Keratinocyte (primary cell): ENCODE data around the gene MAP2K5. TPM values are rescaled to one million over a fixed set of nuclear protein-coding genes. Genes with fewer than 3 reads are reported as not detected.

Source experiments
- DNase-seq: peaks from one replicate; pipeline ENCODE4 v3.0.0-alpha.2; 2011; ENCODE audit warnings: low read depth, missing footprints, low spot score
- FAIRE-seq: peaks from 2 replicates; lab custom pipeline; 2011; peaks lifted over from hg19 to GRCh38; lab: Jason Lieb, UNC
- H2AFZ ChIP-seq: 2 replicates; pipeline ENCODE4 v1.6.0; 2012; ENCODE audit warnings: low read length, control low read depth, inconsistent platforms; ENCODE audit not compliant: control insufficient read depth
- H3K27ac ChIP-seq: 2 replicates; pipeline ENCODE4 v1.5.1; 2011; ENCODE audit warnings: low read length; ENCODE audit not compliant: control insufficient read depth, insufficient read depth
- H3K27me3 ChIP-seq: 3 replicates; pipeline ENCODE4 v1.6.0; 2011; ENCODE audit warnings: low read length; ENCODE audit not compliant: control insufficient read depth, insufficient read depth; ENCODE audit errors: extremely low read depth
- H3K36me3 ChIP-seq, 2 experiments: 2 replicates in 1 of 2; 3 replicates in 1 of 2; pipeline ENCODE4 v1.5.1; 2011; ENCODE audit warnings: low read length in 2 of 2, mild to moderate bottlenecking in 1 of 2; ENCODE audit not compliant: control insufficient read depth in 2 of 2, insufficient read depth in 2 of 2; ENCODE audit errors: extremely low read depth in 1 of 2
- H3K4me1 ChIP-seq: 3 replicates; pipeline ENCODE4 v1.5.1; 2011; ENCODE audit warnings: low read length; ENCODE audit not compliant: control insufficient read depth, insufficient read depth; ENCODE audit errors: extremely low read depth
- H3K4me2 ChIP-seq: 3 replicates; pipeline ENCODE4 v1.6.0; 2011; ENCODE audit warnings: low read depth, low read length; ENCODE audit not compliant: control insufficient read depth, insufficient read depth; ENCODE audit errors: extremely low read depth
- H3K4me3 ChIP-seq, 3 experiments: fragments of 200-600 bp in 1 of 3; sonication (generic) in 1 of 3; 2 replicates in 2 of 3; 3 replicates in 1 of 3; pipeline ENCODE4 v1.5.1; 2011 to 2016; ENCODE audit warnings: low read length in 3 of 3, mild to moderate bottlenecking in 3 of 3, control low read depth in 2 of 3, inconsistent platforms in 1 of 3, low read depth in 1 of 3, mixed read lengths in 1 of 3, mixed run types in 1 of 3, moderate library complexity in 1 of 3; ENCODE audit not compliant: control insufficient read depth in 2 of 3, insufficient read depth in 2 of 3; ENCODE audit errors: extremely low read depth in 1 of 3
- H3K79me2 ChIP-seq: 2 replicates; pipeline ENCODE4 v1.6.0; 2012; ENCODE audit warnings: low read length; ENCODE audit not compliant: control insufficient read depth, insufficient read depth
- H3K9ac ChIP-seq: 3 replicates; pipeline ENCODE4 v1.6.0; 2011; ENCODE audit warnings: low read length; ENCODE audit not compliant: control insufficient read depth, insufficient read depth; ENCODE audit errors: extremely low read depth
- H3K9me1 ChIP-seq: 3 replicates; pipeline ENCODE4 v1.6.0; 2011; ENCODE audit warnings: low read length; ENCODE audit not compliant: control insufficient read depth, insufficient read depth; ENCODE audit errors: extremely low read depth
- H3K9me3 ChIP-seq: 2 replicates; pipeline ENCODE4 v1.5.1; 2012; ENCODE audit warnings: low read depth, low read length; ENCODE audit not compliant: control insufficient read depth
- H4K20me1 ChIP-seq: 3 replicates; pipeline ENCODE4 v1.6.0; 2011; ENCODE audit warnings: low read length; ENCODE audit not compliant: control insufficient read depth, insufficient read depth; ENCODE audit errors: extremely low read depth
- EZH2 ChIP-seq: IDR thresholded peaks from one replicate; pipeline ENCODE4 v1.6.1; 2012; ENCODE audit warnings: inconsistent platforms, mild to moderate bottlenecking, low read length, moderate library complexity
- dilution Hi-C: fragments of 300-500 bp; cut with MboI; formaldehyde crosslinking; loops from one replicate; pipeline ENCODE4 v1.7.0; 2020; ENCODE audit warnings: low sequenced_read_pairs; ENCODE audit not compliant: extremely low pct_ligation_motif_present
- polyA plus RNA-seq, 5 experiments: library from polyadenylated mRNA; depleted of rRNA in 3 of 5; stranded (reverse) in 3 of 5; stranded (forward) in 1 of 5; unstranded in 1 of 5; fragments of >200 nt; gene quantifications; 1 replicate in 1 of 5; 2 replicates in 3 of 5; 3 replicates in 1 of 5; pipeline versions ENCODE4 v1.2.1 to v1.2.3, GENCODE V29; 2011 to 2012; ENCODE audit warnings: missing spikeins in 2 of 5, low read depth in 1 of 5, low replicate concordance in 1 of 5
- TF ChIP-seq, protein P1 (sequence below), 3 experiments: IDR thresholded peaks in 1 of 3; conservative IDR thresholded peaks in 1 of 3; optimal IDR thresholded peaks in 1 of 3; 2 replicates in 2 of 3; 3 replicates in 1 of 3; pipeline versions ENCODE3 to v1.5.1; 2011; ENCODE audit warnings: low read length in 3 of 3, mild to moderate bottlenecking in 3 of 3, moderate library complexity in 2 of 3, control low read depth in 1 of 3, inconsistent platforms in 1 of 3; ENCODE audit not compliant: insufficient read depth in 2 of 3; ENCODE audit errors: extremely low read depth in 1 of 3

The MAP2K5 gene
- polyA plus RNA-seq, 1 donor (not counting 4 experiments of a cell fraction or from before 2014, with no cell fraction given) = 3.6 TPM

DNA sequence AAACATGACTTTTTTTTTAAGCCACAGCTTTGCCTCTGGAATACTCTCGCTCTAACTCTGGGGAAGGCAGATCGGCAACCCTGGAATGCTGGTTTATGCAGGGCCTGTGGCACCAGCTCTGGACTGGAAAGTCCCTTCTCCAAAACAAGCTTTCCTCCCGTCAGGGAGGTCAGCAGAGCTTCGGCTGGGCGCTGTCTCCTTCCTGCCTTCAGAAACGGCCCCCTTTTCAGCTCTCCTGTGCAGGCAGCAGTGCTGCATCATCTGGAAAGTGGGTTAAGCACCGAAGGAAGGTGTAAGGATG lies 240.1 kb downstream of the MAP2K5 start:
- H3K9me1 ChIP-seq = peaks cover 2% of the 10 kb centered on the region
- TF ChIP-seq EZH2 = no peak
- TF ChIP-seq, protein P1, sequence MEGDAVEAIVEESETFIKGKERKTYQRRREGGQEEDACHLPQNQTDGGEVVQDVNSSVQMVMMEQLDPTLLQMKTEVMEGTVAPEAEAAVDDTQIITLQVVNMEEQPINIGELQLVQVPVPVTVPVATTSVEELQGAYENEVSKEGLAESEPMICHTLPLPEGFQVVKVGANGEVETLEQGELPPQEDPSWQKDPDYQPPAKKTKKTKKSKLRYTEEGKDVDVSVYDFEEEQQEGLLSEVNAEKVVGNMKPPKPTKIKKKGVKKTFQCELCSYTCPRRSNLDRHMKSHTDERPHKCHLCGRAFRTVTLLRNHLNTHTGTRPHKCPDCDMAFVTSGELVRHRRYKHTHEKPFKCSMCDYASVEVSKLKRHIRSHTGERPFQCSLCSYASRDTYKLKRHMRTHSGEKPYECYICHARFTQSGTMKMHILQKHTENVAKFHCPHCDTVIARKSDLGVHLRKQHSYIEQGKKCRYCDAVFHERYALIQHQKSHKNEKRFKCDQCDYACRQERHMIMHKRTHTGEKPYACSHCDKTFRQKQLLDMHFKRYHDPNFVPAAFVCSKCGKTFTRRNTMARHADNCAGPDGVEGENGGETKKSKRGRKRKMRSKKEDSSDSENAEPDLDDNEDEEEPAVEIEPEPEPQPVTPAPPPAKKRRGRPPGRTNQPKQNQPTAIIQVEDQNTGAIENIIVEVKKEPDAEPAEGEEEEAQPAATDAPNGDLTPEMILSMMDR (optimal IDR thresholded peaks at IDR 0.05 in 1 of 3, IDR thresholded peaks at IDR 0.05 in 1 of 3, conservative IDR thresholded peaks at IDR 0.05 in 1 of 3; ENCODE audit: extremely low read depth in 1 of 3, insufficient read depth in 2 of 3, low read length in 3 of 3) = no peak
- H2AFZ ChIP-seq = no peak overlapping the region
- H4K20me1 ChIP-seq = no peaks in the 10 kb centered on the region
- DNase-seq (no peak), FAIRE-seq (no peak)
- H3K79me2 ChIP-seq = no peaks in the 10 kb centered on the region
- no peak overlapping the region for H3K4me2 ChIP-seq
- no peaks in the 10 kb centered on the region for H3K9me3 ChIP-seq
- H3K9ac ChIP-seq = no peak overlapping the region
- no peak overlapping the region for H3K4me3 ChIP-seq
- H3K36me3 ChIP-seq = peaks cover 0 to 1% of the 10 kb centered on the region in 2 experiments
- H3K27ac ChIP-seq = no peak overlapping the region
- dilution Hi-C loops = no loop called here
- no peaks in the 10 kb centered on the region for H3K27me3 ChIP-seq
- no peaks in the 10 kb centered on the region for H3K4me1 ChIP-seq

DNA sequence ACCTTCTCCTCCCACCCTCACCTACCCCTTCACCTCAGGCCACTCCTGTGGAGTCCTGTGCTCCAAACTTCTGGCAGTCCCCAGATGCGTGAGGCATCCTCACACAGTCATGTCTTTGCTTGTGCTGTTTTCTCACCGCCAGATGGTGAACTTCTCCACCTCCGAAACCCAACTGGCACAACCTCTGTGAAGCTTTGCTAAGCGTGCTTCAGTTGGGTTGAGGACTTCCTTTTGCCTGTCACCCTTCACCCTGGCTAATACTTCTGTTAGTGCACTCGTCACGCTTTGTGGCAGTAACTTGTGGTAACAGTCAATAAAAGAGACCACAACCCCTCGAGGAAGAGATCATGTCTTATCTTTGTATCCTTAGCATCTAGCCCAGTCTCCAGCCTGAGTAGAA lies 240.8 kb downstream of the MAP2K5 start:
- no peaks in the 10 kb centered on the region for H3K9me3 ChIP-seq
- no peak for DNase-seq
- no peak overlapping the region for H2AFZ ChIP-seq
- no peak for FAIRE-seq
- H3K9ac ChIP-seq = no peak overlapping the region
- no peak overlapping the region for H3K4me2 ChIP-seq
- H4K20me1 ChIP-seq = no peaks in the 10 kb centered on the region
- no peak for TF ChIP-seq EZH2
- H3K36me3 ChIP-seq = peaks cover 0 to 1% of the 10 kb centered on the region in 2 experiments
- dilution Hi-C loops = no loop called here
- H3K4me3 ChIP-seq = no peak overlapping the region
- H3K79me2 ChIP-seq = no peaks in the 10 kb centered on the region
- H3K27me3 ChIP-seq = no peaks in the 10 kb centered on the region
- peaks cover 2% of the 10 kb centered on the region for H3K9me1 ChIP-seq
- no peak overlapping the region for H3K27ac ChIP-seq
- no peaks in the 10 kb centered on the region for H3K4me1 ChIP-seq

DNA sequence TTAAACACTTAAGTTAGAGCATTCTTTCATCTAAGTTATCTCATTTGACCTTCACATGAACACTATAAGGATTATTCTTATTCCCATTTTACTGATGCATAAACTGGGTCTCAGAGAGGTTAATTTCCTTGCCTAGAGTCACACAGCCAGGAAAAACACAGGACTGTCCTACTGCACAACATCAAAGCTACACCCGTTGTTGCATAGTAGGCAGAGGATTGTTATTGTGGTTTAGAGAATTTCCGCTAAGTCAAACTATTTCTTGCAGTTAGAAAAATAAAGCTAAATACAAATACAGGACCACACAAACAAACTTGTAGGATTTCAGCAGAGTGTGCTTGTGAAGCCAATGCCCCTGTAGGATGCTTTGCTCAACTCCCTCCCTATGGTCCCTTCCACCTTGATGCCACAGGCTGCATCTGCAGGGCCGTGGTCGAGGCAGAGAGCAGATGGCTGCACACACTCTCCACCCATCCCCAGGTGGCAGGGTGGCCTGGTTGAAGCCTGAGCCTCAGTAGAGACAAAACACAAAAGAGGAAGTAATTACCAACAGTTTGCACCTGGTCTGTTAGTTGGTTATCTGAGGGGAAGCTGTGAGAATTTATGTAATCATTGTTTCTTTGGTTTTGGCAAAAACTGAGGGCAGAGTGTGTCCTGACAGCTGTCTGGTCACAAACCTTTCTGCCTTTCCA lies 241.7 kb downstream of the MAP2K5 start:
- Histone ChIP-seq H2AFZ (no peak overlapping the region), H3K9me1 (peaks cover 2% of the 10 kb centered on the region), H4K20me1 (no peaks in the 10 kb centered on the region), H3K27me3 (no peaks in the 10 kb centered on the region), H3K36me3 (peaks cover 0 to 1% of the 10 kb centered on the region in 2 experiments), H3K79me2 (no peaks in the 10 kb centered on the region), H3K9me3 (no peaks in the 10 kb centered on the region), H3K4me2 (no peak overlapping the region), H3K27ac (no peak overlapping the region), H3K4me3 (no peak overlapping the region), H3K9ac (no peak overlapping the region), H3K4me1 (no peaks in the 10 kb centered on the region)
- TF ChIP-seq EZH2 = no peak
- TF ChIP-seq, protein P1 (optimal IDR thresholded peaks at IDR 0.05 in 1 of 3, IDR thresholded peaks at IDR 0.05 in 1 of 3, conservative IDR thresholded peaks at IDR 0.05 in 1 of 3; ENCODE audit: extremely low read depth in 1 of 3, insufficient read depth in 2 of 3, low read length in 3 of 3) = no peak
- DNase-seq = no peak
- no peak for FAIRE-seq
- dilution Hi-C loops = no loop called here
